GM23338 (cell line): ENCODE measurements around the gene CASQ2. TPM values are rescaled to one million over a fixed set of nuclear protein-coding genes. Genes with fewer than 3 reads are reported as not detected.

Experiments
- ATAC-seq: fragments of 200-7000 bp; cut with Tn5 transposase; 3 replicates; pipeline ENCODE4 v1.9.1; 2020
- DNase-seq: peaks from one replicate; pipeline ENCODE4 v3.0.0-alpha.2; 2015; ENCODE audit warnings: low spot score
- H2AFZ ChIP-seq: fragments of 200-600 bp; sonication (generic); 2 replicates; pipeline ENCODE4 v1.8.0; 2016; ENCODE audit warnings: antibody characterized with exemption, mild to moderate bottlenecking, moderate library complexity
- H3F3A ChIP-seq: fragments of 200-600 bp; sonication (generic); replicated peaks from 2 replicates; pipeline ENCODE4 v1.8.0; 2017; ENCODE audit warnings: antibody characterized with exemption, mixed run types, low read depth
- H3K27ac ChIP-seq: fragments of 200-600 bp; sonication (generic); 2 replicates; pipeline ENCODE4 v1.6.1; 2016; ENCODE audit warnings: low read depth
- H3K27me3 ChIP-seq: fragments of 200-600 bp; sonication (generic); 2 replicates; pipeline ENCODE4 v1.8.0; 2016; ENCODE audit warnings: mild to moderate bottlenecking, mixed run types, moderate library complexity; ENCODE audit not compliant: insufficient read depth
- H3K36me3 ChIP-seq: fragments of 200-600 bp; sonication (generic); 2 replicates; pipeline ENCODE4 v1.8.0; 2016; ENCODE audit warnings: mild to moderate bottlenecking; ENCODE audit not compliant: insufficient read depth
- H3K4me1 ChIP-seq: fragments of 200-600 bp; sonication (generic); 2 replicates; pipeline ENCODE4 v1.8.0; 2016; ENCODE audit warnings: mild to moderate bottlenecking, moderate library complexity; ENCODE audit not compliant: insufficient read depth
- H3K4me2 ChIP-seq: fragments of 200-600 bp; sonication (generic); 2 replicates; pipeline ENCODE4 v1.7.1; 2017; ENCODE audit warnings: mixed run types
- H3K4me3 ChIP-seq: fragments of 200-600 bp; sonication (generic); 2 replicates; pipeline ENCODE4 v1.6.1; 2016; ENCODE audit warnings: mixed run types
- H3K79me2 ChIP-seq: fragments of 200-600 bp; sonication (generic); replicated peaks from 2 replicates; pipeline ENCODE4 v1.8.0; 2017; ENCODE audit warnings: mild to moderate bottlenecking; ENCODE audit not compliant: insufficient read depth
- H3K9me2 ChIP-seq: fragments of 200-600 bp; sonication (generic); 2 replicates; pipeline ENCODE4 v1.8.0; 2017; ENCODE audit not compliant: insufficient read depth
- H4K20me1 ChIP-seq: fragments of 200-600 bp; sonication (generic); replicated peaks from 2 replicates; pipeline ENCODE4 v1.8.0; 2017; ENCODE audit warnings: mild to moderate bottlenecking; ENCODE audit not compliant: insufficient read depth
- H3K27ac Mint-ChIP-seq: 2 replicates; pipeline ENCODE4 v1.8.0; 2020; ENCODE audit warnings: inconsistent platforms, mild to moderate bottlenecking, moderate library complexity, mixed read lengths
- H3K27me3 Mint-ChIP-seq: 3 replicates; pipeline ENCODE4 v1.8.0; 2022; ENCODE audit warnings: low read depth, mild to moderate bottlenecking, moderate library complexity, mixed read lengths, inconsistent platforms; ENCODE audit not compliant: insufficient read depth, poor library complexity
- H3K36me3 Mint-ChIP-seq: 3 replicates; pipeline ENCODE4 v1.8.0; 2021; ENCODE audit warnings: low read depth, mild to moderate bottlenecking, inconsistent platforms, moderate library complexity, mixed read lengths
- H3K4me1 Mint-ChIP-seq: 3 replicates; pipeline ENCODE4 v1.8.0; 2020; ENCODE audit warnings: mild to moderate bottlenecking, inconsistent platforms, mixed read lengths
- H3K4me3 Mint-ChIP-seq: 3 replicates; pipeline ENCODE4 v1.8.0; 2021; ENCODE audit warnings: moderate library complexity, mild to moderate bottlenecking, inconsistent platforms, mixed read lengths
- H3K9me3 Mint-ChIP-seq: 3 replicates; pipeline ENCODE4 v1.8.0; 2020; ENCODE audit warnings: moderate library complexity, mild to moderate bottlenecking, inconsistent platforms, mixed read lengths
- CTCF ChIP-seq, 2 experiments: fragments of 200-600 bp in 1 of 2; sonication (generic) in 1 of 2; conservative IDR thresholded peaks; 2 replicates each; pipeline versions ENCODE4 v1.5.1 to v1.6.1; 2016 to 2017; ENCODE audit warnings: antibody characterized with exemption in 2 of 2, low read depth in 2 of 2, mild to moderate bottlenecking in 2 of 2, moderate library complexity in 1 of 2
- ETS1 ChIP-seq: IDR thresholded peaks from 2 replicates; pipeline ENCODE4 v1.6.1; 2016; ENCODE audit warnings: antibody characterized with exemption
- EZH2 ChIP-seq: fragments of 200-600 bp; sonication (generic); IDR thresholded peaks from one replicate; pipeline ENCODE4 v1.8.0; 2017; ENCODE audit warnings: antibody characterized with exemption, mild to moderate bottlenecking, low read depth; ENCODE audit not compliant: unreplicated experiment
- JUNB ChIP-seq: IDR thresholded peaks from one replicate; pipeline ENCODE4 v1.6.1; 2016; ENCODE audit warnings: antibody characterized with exemption; ENCODE audit not compliant: unreplicated experiment
- NANOG ChIP-seq: IDR thresholded peaks from 2 replicates; pipeline ENCODE4 v1.6.1; 2016; ENCODE audit warnings: antibody characterized with exemption, borderline replicate concordance
- POLR2AphosphoS5 ChIP-seq: IDR thresholded peaks from 2 replicates; pipeline ENCODE4 v1.6.1; 2016; ENCODE audit warnings: antibody characterized with exemption, low read depth
- REST ChIP-seq: IDR thresholded peaks from one replicate; pipeline ENCODE4 v1.6.1; 2018; ENCODE audit warnings: antibody characterized with exemption; ENCODE audit not compliant: unreplicated experiment
- STAT1 ChIP-seq: IDR thresholded peaks from one replicate; pipeline ENCODE4 v1.6.1; 2016; ENCODE audit warnings: antibody characterized with exemption; ENCODE audit not compliant: unreplicated experiment
- ZNF114 ChIP-seq: fragments of 250-450 bp; sonication (Bioruptor Pico); IDR thresholded peaks from 2 replicates; pipeline ENCODE4 v1.5.0; 2020; ENCODE audit warnings: mild to moderate bottlenecking, moderate library complexity
- ZNF331 ChIP-seq: fragments of 250-450 bp; sonication (Bioruptor Pico); IDR thresholded peaks from 2 replicates; pipeline ENCODE4 v1.5.0; 2020; ENCODE audit warnings: low read depth, mild to moderate bottlenecking, moderate library complexity
- polyA plus RNA-seq: library from polyadenylated mRNA; unstranded; fragments of >200 nt; fragmentation: Nextera tagmentation; extraction: Ambion mirVana; gene quantifications from 2 replicates; pipeline ENCODE4 v1.2.1, GENCODE V29; 2016
- total RNA-seq: library from RNA; depleted of rRNA; stranded (reverse); fragments of >200 nt; shearing (Covaris generic); gene quantifications from 2 replicates; pipeline ENCODE4 v1.2.3, GENCODE V29; 2014

The CASQ2 gene
- total and polyA plus RNA-seq, 2 experiments from 2014 or later: not detected

GRCh38 chr1:115687744-115688143, 80.8 kb downstream of the CASQ2 start (continued):
- TF ChIP-seq CTCF (conservative IDR thresholded peaks at IDR 0.05; ENCODE audit: low read depth in 2 of 2) (no peak), ZNF331 (CRISPR knock-in tag) (no peak), ETS1 (no peak), STAT1 (no peak), ZNF114 (CRISPR knock-in tag) (no peak), EZH2 (no peak), JUNB (no peak)

- DNase-seq (no peak), ATAC-seq (no peak)
- no peaks in the 10 kb centered on the region; the same call in 2 of the 3 replicates for H3K4me1 Mint-ChIP-seq
- 0 out of 2 replicates have a peak, but pooled peaks cover 4% of the 10 kb centered on the region for H4K20me1 ChIP-seq
- no peaks in the 10 kb centered on the region for H3K79me2 ChIP-seq
- no peaks in the 10 kb centered on the region for H3K4me1 ChIP-seq
- H3K36me3 ChIP-seq: peaks cover 15% of the 10 kb centered on the region; the same call in 1 of the 2 replicates
- no peak overlapping the region for H3K27ac ChIP-seq
- H3K4me2 ChIP-seq: no peak overlapping the region
- H3F3A ChIP-seq: no peaks in the 10 kb centered on the region
- H3K27ac Mint-ChIP-seq: no peak overlapping the region
- no peak overlapping the region for H3K4me3 Mint-ChIP-seq
- no peak overlapping the region for H2AFZ ChIP-seq
- no peaks in the 10 kb centered on the region for H3K9me3 Mint-ChIP-seq
- H3K4me3 ChIP-seq: no peak overlapping the region
- no peaks in the 10 kb centered on the region for H3K9me2 ChIP-seq
- H3K36me3 Mint-ChIP-seq: peaks cover 27% of the 10 kb centered on the region
- no peaks in the 10 kb centered on the region for H3K27me3 ChIP-seq
- H3K27me3 Mint-ChIP-seq: peaks cover 2% of the 10 kb centered on the region
- TF ChIP-seq ZNF114 (CRISPR knock-in tag) (no peak), NANOG (no peak), STAT1 (no peak), EZH2 (no peak), REST (no peak), ZNF331 (CRISPR knock-in tag) (no peak), POLR2AphosphoS5 (no peak), ETS1 (no peak)
Observed at GRCh38 chr1:115685029-115685705, 83.3 kb downstream of the CASQ2 start.
